ENCODE data around the gene CCL20.

Gene CCL20

DNA sequence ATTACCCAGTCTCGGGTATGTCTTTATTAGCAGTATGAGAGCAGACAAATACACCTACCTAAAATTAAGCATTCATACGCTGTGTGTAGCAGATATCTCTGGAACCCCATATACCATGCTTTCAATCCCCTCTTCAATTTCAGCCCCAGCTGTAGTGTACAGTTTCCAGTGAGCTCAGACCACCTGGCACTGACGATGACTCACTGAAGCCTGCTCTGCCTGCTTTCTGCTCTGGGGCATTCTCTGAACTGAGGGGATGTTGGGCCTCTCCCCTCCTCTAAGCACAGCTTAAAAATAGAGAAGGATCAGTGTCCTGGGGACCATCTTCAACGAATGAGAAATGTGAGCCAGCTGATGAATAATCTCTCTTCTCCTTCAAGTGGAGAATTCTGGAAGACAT lies 8.7 kb upstream of the CCL20 start:
- DNase-seq (ENCODE audit: low read depth), result no peak

DNA sequence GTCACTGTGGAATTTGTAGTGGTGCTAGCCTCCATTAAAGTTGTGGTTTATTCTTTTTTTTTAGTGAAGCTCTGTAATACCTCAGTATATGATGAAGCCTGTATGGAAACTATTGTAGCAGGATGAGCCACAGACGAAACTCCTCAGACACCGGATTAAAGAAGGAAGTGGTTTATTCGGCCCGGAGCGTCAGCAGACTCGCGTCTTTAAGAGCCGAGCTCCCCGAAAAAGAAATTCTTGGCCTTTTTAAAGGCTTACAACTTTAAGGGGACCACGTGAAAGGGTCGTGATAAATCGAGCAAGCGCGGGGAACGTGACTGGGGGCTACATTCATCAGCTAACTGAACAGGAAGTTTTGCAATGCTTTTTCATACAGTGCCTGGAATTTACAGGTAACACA lies 8.1 kb upstream of the CCL20 start:
- DNase-seq (ENCODE audit: low read depth), result no peak

DNA sequence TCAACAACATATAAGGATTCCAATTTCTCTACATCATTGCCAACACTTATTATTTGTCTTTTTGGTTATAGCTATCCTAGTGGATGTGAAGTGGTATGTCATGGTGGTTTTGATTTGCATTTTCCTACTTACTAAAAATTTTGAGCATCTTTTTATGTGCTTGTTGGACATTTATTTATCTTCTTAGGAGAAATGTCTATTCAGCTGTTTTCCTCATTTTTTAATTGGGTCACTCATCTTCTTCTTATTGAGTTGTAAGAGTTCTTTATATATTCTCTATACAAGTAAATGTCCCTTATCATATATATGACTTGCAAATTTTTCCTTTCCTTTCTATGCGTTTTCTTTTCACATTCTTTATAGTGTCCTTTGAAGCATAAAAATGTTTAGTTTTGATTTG lies 4.7 kb upstream of the CCL20 start:
- no peak for DNase-seq (ENCODE audit: low read depth)

DNA sequence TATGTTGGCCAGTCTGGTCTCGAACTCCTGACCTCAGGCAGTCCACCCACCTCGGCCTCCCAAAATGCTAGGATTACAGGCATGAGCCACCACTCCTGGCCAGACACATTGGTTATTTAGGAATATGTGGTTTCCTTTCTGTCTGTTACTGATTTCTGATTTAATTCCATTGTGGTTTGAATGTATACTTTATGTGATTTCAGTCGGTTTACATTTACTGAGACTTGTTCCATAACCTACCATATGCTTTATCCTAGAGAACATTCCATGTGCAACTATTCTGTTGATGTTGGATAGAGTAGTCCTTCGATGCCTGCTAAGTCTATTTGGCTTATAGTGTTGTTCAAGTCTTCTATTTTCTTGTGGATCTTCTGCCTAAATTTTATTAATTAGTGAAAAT lies 1.6 kb upstream of the CCL20 start:
- DNase-seq (ENCODE audit: low read depth), result no peak

DNA sequence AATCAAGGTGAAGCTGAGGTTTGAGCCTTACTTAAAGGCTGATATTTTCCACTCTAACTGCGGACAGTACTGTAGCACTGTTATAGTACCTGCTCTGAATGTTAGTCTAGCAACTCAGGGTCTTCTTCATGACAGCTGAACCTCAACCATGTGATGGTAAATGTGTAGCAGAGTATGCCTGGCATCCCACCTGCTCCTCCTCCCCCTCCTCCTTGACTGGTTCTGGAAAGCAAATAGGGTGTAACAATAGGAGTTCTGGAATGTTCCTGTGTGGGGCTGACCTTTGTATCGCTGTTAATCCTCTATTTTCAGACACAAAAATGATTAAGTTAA lies 447 bp upstream of the CCL20 start:
- DNase-seq (ENCODE audit: low read depth), result no peak

DNA sequence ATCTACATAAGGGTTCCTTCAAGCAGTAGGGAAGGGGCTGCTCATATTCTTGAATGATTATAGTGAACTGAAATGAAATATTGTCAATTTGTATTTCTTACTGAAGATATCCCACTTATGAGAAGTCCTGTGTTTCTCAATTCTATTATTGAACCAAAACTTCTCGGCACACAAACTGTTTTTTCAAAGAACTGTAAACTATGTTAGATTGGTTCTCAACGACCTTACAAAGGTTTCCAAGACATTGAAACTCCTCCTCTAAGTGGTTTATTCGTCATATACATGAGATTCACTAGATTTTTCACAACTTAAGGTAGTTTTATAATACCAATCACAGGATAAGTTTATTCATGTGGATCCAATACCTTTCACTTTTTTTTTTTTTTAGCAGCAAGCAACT lies 1.4 kb downstream of the CCL20 start:
- no peak for DNase-seq (ENCODE audit: low read depth)

DNA sequence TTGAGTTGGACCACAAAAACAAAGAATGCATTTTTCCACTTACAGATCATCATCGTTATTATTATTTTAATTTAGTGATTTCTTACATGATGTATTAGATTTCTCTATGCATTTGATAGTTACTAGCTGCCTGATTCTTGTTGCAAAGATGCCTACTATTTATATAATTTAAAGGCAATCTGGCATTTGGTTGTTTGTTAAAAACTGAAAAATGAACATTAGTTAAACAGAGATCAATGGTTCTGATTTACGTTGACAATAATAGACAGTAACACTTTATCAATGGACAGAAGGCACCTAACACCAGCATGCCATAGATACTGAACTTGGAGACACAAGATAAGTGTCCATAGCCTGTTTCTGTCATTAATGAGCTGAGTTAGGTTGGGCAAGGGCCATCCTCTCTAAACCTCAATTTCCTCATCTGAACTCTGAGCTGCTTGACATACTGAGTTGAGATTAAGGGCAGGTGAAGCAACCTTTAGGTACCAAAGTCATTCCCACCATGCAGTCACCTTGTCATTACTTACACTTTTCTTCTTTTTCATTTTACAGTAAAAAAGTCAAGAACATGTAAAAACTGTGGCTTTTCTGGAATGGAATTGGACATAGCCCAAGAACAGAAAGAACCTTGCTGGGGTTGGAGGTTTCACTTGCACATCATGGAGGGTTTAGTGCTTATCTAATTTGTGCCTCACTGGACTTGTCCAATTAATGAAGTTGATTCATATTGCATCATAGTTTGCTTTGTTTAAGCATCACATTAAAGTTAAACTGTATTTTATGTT lies 3.1 kb downstream of the CCL20 start:
- DNase-seq (ENCODE audit: low read depth), result no peak

DNA sequence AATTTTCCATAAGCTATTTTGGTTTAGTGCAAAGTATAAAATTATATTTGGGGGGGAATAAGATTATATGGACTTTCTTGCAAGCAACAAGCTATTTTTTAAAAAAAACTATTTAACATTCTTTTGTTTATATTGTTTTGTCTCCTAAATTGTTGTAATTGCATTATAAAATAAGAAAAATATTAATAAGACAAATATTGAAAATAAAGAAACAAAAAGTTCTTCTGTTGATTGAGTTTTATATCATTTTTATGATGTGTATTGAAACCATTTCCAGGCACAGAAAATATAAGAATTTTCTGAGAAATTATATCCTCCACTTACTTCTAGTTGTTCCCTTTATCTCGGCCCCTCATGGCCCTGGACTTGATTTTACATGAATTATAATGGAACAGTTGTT lies 3.7 kb downstream of the CCL20 start:
- no peak for DNase-seq (ENCODE audit: low read depth)

DNA sequence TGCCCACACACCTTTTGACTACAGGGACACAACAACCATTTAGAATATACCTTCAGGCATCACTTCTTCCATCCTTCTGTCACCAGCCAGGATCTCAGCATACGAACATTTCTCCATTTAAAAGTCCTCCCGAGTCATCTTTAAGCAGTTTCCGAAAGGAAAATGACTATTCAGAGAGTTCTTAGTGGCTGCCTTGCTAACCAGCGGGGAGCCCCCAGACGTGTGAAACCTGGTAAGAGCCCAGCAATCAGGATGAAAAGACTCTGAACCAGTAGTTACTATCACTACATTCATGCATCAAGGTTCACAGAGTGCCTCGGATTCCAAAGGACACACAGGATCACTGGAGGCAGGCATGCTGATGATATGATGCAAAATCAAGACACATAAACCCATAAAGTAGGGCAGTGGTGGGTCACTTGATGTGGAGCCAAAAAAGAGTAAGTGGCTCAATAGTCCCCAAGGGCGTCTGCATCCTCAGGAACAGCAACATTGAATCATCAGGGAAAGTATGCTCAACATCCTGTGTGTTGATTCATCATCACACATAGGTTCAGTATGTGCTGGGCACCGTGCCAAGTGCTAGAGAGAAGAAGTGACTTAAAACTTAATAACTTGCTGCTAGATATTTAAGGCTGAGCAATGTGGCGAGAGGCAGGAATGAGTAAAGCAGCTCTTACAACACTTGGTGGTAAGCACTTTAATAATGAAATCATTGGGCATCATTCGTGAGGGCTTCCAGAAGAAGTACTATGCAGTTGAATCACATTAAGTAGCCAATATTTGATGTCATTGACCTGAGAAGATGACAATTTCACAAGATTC lies 4.4 kb downstream of the CCL20 start:
- DNase-seq (ENCODE audit: low read depth), result peak; percentile 34

DNA sequence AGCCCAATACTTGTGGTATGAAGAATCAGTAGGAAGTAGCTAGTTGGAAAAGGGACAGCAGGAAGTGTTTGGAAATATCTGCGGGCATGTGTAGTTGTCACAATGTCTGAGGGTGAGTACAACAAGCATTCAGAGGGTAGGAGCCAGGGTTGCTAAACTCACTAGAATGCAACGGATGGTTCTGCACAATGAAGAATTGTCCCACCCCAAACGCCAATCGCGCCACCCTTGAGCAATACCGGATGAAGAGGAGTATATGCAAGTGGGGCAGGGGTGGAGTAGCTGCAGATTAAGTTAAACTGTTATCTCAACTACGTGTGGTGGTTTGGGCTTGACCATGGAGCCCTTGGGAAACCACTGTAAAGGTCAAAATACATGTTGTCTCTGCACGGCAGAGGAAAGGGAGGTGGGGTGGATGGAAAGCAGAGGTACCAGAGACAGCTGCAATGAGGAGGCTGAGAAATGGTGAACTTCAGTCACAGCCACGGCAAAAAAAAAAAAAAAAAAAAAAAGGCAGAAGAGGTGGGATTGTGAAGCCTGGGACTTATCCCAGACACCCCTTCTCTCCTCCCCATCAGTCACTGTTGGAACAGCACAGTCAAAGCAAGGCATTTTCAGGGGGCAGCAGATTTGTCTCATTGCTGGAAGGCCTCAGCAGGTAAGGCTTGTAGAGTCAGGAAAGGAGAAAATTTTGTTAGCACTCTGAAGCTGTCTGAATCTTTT lies 5.2 kb downstream of the CCL20 start:
- DNase-seq (ENCODE audit: low read depth), result no peak

DNA sequence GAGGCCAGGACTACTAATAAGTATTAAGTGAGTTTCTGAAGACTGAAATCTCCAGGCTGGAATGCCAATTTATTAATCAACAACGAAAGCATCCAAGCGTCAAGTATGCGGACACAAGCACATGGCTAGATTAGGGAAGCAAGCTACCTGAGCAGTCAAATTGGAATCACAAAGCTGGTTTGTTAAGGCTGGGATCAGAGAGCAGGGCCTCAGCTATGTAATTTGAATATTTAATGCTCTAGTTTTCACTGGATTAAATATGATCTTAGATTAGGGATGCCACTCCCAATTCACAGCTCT lies 5.7 kb downstream of the CCL20 start:
- DNase-seq (ENCODE audit: low read depth), result no peak

DNA sequence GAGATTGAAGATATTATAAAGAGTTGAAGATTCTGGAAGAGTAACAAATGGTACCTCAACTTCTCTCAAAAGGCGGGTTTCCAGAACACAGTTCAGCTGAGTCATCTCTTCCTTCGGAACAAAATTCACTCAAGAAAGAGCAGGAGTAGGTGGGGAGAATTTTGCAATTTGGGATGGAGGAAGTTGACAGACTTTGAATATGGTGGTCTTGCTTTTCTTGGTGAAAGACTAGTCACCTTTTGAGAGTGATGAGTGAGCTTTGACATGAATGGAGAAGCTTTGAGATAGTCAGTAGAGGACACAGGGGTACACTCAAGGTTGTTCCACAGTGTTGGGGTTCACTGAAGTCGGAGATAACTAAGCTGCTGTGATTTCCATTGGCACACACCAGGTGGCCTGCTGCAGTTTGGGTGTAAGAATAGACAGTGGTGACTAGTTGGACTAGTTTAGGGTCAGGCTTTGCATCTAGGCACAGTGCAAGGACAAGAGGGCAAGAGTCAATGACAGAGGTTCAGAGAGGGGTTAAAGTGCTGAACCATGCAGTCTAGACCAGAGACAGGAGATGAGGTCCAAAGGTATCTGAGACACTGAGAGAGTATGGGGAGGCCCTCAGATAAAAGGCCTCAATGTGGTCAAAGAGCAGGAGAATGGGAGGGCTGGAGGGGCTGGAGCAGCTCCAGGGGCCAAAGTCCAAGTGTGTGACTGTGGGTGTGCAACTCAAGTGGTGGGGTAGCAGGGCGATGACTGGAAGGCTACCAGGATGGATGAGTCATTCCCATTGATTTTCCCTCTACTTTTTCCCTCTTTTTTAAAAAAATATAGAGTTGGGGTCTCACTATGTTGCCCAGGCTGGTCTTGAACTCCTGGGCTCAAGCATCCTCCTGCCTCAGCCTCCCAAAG lies 7.7 kb downstream of the CCL20 start:
- no peak for DNase-seq (ENCODE audit: low read depth)

DNA sequence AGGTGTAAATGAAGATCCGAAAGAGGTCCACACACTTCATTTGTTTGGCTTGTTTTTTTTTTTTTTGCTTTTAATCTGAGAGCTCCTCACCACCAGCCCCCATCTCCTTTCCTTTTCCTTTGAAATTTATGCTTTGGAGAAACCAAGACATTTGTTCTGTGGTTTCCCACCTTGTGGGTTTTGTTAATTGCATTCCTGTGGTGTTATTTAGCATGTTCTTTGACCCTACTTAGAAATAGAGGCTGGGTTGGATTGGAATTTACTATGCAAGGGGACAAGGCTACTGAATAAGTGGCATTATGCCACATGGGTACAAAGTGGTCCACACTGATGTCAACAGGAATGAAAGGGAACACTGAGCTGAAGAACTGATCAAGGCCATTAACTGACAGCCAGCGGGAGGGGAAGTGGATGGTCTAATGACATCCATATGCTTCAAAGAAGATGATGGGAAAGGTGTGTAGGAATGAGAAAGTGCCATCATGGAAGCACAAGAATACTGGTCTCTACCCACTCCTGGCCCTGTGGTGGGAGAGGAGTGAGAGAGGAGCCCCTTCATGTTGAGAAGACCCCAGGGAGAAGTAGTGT lies 8.9 kb downstream of the CCL20 start:
- no peak for DNase-seq (ENCODE audit: low read depth)

DNA sequence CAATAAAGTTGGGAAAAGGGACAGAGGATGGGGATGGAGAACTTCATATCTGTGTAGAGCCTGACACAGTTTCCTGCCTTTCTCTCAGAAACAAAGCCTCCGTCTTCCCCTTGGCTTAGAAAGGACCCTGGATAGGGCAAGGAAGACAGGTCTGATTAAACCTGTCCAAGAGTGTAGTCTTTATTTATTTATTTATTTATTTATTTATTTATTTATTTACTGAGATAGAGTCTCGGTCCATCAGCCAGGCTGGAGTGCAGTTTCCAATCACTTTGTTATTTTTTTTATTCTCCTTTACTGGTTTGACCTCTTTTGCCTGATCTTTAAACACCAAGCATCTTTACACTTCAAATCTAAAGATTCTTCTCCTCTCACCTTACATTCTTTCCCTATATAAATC lies 10.3 kb downstream of the CCL20 start:
- DNase-seq (ENCODE audit: low read depth), result no peak

DNA sequence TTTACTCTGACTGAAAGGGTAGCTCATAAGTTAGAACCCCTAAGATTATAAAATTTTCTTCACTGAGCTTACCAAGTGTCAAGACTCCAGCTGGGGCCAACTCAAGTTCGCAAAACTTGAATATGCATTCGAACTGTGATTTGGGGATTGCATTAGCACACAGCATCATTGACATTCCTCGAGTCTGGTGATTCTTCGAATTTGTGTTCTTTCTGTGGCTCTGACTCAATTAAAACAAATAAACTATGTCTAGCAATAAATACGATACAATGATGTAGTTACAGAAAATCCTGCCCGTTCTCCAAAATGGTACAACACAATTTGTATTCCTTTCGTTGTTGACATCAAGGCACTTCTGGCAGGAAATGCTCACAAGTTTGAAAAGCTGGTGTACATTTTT lies 11.1 kb downstream of the CCL20 start:
- no peak for DNase-seq (ENCODE audit: low read depth)

DNA sequence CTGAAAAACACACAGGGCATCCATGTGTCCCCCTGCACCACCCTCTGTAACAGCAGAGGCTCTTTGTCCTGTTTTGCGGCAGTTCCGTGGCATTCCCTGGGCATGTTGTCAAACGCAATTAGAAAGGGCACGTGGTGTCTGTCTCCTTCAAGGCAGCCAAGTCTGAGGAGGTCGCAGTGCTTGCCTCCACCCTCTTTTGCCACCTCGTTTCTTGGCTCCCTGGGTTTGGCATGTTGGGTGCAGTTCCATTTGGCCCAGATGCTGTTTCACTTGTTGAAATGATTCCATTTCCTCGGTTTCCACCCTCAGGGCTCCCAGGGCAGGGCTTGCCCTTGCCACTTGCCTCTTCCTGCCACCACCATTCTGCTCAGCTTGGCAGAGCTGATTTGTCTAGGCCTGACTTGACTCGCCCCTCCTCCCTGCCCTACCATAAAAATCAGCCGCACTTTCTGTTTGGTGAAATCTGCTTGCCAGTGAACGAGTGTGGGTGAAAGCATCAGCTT lies 12.4 kb downstream of the CCL20 start:
- DNase-seq (ENCODE audit: low read depth), result no peak

DNA sequence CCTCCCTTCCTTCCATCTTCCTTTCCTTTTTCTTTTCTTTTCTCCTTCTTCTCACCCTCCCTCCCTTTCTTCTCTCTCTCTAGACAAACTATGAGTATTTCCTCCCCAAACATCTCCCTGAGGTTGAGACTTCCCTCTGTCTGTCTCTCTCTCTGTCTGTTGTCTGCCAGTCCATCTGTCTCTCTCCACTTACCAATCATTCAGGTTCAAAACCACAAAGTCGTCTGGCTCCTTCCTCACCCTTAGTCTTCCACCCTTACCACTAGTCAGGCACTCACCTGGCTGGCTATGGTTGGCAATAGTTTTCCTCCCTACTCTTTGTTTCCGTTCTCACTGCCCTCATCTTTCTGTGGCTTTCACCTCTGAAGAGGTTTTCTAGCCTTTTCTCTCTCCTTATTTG lies 12.9 kb downstream of the CCL20 start:
- DNase-seq (ENCODE audit: low read depth), result no peak

DNA sequence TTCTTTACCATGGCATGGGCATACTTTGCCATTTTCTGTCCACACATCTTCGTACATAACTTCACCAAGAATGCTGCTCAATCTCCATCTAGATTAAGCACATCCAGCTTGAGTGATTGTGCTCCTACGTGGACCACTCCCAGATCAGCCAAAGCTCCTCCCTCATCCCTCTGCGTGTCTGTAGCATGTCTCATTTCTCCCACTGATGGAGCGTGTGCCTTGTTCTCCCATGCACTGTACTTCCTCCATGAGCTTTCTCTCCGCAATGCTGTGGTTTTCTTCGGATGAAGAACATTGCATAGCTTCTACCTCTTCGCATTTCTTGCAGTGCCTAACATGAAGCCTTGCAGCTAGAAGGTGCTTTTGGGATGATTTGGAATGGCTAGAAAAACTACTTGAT lies 13.5 kb downstream of the CCL20 start:
- no peak for DNase-seq (ENCODE audit: low read depth)

DNA sequence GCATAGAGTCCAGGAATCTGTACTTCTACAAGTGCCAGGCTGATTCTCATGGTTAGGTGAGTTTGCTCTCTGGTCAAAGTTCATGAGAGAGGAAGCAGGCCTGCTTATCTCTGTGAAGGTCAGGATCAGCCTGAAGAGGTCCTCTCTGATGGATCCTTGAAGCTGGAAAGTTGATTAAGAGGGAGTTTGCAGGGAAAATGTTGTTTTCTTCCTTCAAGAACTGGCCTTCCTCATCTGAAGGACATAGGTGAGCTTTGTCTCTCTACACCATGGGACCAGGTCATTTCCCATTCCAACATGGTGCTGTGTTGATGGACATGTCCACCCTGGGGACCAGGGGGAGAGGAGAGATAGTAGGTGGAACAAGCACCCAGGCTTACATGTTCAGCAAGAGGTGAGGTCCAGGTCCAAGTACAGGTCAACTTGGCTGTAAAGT lies 14.9 kb downstream of the CCL20 start:
- no peak for DNase-seq (ENCODE audit: low read depth)

DNA sequence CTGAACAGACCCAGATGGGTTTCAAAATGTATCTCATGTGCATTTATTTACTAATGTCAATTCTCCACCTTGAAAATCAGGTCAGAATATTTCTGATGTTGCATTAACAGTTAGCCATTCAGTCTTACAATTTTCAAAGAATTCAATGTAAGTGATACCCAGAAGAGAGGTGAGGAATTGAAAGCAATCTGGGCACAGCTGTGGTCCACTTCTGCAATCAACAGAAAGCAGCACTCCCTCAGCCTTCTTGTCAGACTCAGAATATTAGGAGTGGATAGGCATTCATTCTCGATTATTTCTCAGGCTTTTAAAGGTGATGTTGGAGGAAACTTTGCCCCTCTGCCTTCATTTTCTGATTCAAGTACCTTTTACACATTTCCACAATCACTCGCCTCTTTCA lies 15.7 kb downstream of the CCL20 start:
- DNase-seq (ENCODE audit: low read depth), result no peak

DNA sequence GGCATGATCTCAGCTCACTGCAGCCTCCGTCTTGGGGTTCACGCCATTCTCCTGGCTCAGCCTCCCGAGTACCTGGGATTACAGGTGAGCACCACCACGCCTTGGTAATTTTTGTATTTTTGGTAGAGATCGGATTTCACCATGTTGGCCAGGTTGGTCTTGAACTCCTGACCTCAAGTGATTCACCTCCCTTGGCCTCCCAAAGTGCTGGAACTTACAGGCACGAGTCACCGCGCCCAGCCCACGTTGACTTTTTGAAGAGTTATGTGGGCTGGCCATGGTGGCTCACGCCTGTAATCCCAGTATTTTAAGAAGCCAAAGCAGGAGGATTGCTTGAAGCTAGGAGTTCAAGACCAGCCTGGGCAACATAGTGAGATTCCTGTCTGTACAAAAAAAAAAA lies 20.8 kb downstream of the CCL20 start:
- no peak for DNase-seq (ENCODE audit: low read depth)
